Measurements from ENCODE around the gene CLCA1.

DNA sequence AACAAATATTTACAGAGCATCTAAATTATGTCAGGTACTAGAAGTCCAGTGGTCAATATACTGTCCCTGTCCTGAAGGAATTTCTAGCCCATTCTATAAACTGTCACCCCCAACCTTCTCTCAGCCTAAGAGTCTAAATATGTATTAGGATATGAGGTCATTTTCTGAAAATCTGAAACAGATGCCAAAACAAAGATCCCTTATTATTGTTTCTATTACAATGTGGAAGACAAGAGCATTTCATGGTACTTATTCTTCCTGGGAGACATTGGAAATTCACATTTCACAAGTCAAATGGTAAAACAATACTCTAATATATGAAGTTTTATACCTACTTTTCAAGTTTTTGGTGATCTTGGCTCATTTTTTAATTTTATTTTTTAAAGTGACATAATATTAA, 2.6 kb downstream of the CLCA1 start:
- TF ChIP-seq, protein P1, sequence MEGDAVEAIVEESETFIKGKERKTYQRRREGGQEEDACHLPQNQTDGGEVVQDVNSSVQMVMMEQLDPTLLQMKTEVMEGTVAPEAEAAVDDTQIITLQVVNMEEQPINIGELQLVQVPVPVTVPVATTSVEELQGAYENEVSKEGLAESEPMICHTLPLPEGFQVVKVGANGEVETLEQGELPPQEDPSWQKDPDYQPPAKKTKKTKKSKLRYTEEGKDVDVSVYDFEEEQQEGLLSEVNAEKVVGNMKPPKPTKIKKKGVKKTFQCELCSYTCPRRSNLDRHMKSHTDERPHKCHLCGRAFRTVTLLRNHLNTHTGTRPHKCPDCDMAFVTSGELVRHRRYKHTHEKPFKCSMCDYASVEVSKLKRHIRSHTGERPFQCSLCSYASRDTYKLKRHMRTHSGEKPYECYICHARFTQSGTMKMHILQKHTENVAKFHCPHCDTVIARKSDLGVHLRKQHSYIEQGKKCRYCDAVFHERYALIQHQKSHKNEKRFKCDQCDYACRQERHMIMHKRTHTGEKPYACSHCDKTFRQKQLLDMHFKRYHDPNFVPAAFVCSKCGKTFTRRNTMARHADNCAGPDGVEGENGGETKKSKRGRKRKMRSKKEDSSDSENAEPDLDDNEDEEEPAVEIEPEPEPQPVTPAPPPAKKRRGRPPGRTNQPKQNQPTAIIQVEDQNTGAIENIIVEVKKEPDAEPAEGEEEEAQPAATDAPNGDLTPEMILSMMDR (IDR thresholded peaks at IDR 0.05) = no peak
- no peak for TF ChIP-seq POLR2A (IDR thresholded peaks at IDR 0.05)

Data from esophagus squamous epithelium (tissue), 4 donors.